ENCODE results near the gene PLIN3.
"Not testable (repeated sequence)": the region's sequence is repeated elsewhere in the genome, so short reads cannot be mapped to it uniquely, and the experiment has no call there.

PLIN3 gene

DNA sequence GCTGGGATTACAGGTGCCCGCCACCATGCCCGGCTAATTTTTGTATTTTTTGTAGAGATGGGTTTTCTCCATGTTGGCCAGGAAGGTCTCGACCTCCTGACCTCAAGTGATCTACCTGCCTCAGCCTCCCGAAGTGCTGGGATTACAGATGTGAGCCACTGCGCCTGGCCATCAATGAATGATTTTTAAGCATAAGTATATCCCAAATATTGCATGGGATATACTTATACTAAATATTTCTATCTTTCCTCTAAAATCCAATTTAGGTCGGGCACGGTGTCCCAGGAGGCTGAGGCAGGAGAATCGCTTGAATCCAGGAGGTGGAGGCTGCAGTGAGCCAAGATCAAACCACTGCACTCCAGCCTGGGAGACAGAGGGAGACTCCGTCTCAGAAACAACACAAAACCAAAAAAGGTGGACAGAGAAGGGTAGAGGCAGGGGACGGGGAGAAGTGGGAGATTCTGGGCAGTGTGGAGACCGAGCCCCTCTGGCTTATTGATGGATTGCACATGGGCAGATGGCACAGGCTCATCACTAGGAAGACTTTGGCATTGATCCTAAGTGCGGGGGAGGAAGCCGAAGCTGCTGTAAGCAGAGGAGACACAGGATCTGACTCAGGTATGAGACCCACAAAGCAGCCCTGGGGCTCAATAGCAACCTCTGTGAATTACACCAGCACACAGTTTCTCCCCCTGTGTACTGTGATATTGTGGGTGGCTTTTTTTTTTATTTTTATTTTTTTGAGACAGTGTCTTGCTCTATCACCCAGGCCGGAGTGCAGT lies 21.8 kb upstream of the PLIN3 start:
- peak; percentile 22 for DNase-seq

GRCh38 chr19:4887803-4888202 lies 20.3 kb upstream of the PLIN3 start:
- not testable (repeated sequence) for DNase-seq

DNA sequence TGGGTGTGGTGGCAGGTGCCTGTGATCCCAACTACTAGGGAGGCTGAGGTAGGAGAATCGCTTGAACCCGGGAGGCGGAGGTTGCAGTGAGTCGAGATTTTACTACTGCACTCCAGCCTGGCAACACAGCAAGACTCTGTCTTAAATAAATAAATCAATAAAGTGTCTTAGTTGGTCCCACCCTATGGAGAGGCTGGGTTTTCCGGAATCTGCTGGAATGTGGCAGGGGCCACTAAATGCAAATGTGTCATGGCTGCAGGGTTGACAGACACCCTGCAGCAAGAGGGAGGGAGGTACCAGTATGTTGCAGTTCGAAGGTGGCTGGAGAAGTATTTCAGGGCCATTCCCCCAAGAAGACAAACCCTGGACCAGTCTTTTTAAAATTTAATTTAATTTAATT lies 17.5 kb upstream of the PLIN3 start:
- not testable (repeated sequence) for DNase-seq

- DNase-seq, result not testable (repeated sequence)
These were observed 15.4 kb upstream of the PLIN3 start for GRCh38 chr19:4882874-4883273.

DNA sequence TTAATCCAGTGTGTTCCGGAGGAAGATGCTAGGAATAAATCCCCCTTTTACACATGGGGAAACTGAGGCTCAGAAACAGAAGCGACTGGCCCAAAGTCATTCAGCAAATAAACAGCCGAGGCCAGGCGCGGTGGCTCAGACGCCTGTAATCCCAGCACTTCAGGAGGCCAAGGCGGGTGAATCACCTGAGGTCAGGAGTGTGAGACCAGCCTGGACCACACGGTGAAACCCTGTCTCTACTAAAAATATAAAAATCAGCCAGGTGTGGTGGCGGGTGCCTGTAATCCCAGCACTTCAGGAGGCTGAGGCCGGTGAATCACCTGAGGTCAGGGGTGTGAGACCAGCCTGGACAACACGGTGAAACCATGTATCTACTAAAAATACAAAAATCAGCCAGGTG lies 11.6 kb upstream of the PLIN3 start:
- no peak for DNase-seq

- DNase-seq, result no peak
These were observed 11.1 kb upstream of the PLIN3 start for GRCh38 chr19:4878491-4878968.

GRCh38 chr19:4877753-4878490 lies 10.5 kb upstream of the PLIN3 start:
- DNase-seq, result peak; percentile 13

DNA sequence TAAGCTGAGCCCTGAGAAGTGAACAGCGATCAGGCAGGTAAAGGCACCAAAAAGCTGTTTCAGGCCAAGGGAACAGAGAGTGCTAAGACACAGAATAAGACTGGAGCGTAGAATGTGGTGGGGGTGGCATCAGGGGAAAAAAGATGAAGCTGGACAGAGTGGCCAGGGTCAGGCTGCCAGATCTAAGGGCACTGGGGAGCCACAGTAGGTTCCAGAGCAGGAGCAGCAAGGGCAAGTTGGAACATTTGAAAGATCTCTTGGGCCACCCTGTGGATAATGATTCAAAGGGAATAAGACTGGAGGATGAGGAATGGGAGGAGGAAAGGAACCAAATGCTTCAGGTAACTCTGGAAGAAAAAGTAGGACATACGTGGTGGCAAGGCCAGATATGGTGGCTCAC lies 6.5 kb upstream of the PLIN3 start:
- no peak for DNase-seq

- DNase-seq, result no peak
These were observed 4.2 kb upstream of the PLIN3 start for GRCh38 chr19:4871711-4872110.

GRCh38 chr19:4870025-4870700 lies 2.7 kb upstream of the PLIN3 start:
- no peak for DNase-seq

GRCh38 chr19:4868286-4868834 lies 893 bp upstream of the PLIN3 start:
- DNase-seq, result no peak

DNA sequence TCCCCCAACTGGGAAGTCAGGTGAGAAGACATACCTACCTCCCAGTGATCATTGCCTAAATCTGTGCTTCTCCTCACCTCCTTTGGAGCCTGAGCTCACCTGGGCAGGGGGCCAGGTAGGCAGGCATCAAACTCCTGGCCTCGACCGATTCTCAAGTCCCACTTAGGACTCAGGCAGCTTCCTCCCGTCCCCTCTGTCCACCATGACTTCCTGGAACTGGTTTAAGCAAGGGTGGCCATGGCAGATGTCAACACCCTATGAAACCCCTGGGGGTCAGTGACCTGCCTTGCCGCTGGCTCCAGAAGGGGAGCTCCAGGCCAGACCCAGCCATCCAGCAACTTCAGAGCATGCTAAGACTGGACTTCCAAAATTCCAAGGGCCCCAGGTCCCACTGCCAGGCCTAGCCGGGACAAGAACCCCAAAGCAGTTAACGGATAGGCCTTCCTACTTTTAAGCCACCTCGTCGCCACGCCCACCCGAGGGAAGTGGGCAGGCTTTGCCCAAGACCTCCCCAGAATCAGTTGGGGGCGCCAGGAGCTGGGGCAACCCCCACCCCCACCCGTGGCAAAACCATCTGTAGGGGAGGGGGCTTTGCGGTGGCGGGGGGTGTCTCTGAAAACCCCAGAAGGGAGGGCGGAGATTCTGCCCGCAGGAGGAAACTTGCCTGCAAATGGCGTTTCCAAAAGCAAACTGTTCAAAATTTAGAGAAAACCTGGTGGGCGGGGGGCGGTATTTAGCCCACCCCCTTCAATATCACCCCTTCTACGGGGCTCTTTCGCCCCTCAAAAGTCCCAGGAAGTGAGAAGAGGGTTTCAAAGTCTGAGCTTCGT lies 657 bp downstream of the PLIN3 start:
- DNase-seq, result no peak

DNA sequence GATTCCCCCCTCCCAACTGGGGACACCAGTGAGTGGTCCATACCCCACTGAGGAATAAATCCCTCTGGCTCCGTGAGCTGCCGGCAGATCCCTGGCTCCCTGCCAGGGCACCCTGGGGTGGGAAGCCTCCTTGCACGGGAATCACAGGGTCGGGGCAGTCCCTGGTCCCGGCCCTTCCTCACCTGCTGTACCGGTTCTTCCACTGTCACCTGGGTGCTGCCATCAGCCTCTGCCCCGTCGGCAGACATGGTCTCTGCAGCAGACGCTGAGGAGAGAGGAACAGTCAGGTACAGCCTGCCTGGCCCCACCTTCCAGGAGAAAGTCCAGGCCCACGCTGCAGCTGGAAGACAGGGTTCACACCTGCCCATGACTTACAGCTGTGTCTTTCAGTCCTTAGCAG lies 6.3 kb downstream of the PLIN3 start:
- DNase-seq, result no peak

GRCh38 chr19:4859697-4860096 lies 7.8 kb downstream of the PLIN3 start:
- DNase-seq, result no peak

DNA sequence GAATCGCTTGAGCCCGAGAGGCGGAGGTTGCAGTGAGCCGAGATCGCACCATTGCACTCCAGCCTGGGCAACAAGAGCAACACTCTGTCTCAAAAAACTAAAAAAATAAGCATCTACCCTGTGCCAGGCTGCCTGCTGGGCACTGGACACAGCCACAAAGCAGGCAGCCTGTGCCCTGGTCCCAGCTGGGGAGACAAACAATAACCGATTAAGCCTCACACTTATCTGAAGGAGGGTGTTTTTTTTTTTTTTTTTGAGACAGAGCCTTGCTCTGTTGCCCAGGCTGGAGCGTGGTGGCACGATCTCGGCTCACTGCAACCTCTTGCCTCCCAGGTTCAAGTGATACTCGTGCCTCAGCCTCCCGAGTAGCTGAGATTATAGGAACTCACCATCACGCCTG lies 11.0 kb downstream of the PLIN3 start:
- not testable (repeated sequence) for DNase-seq

GRCh38 chr19:4853506-4853905 lies 14.0 kb downstream of the PLIN3 start:
- DNase-seq, result not testable (repeated sequence)

- DNase-seq, result no peak
These were observed 15.0 kb downstream of the PLIN3 start for GRCh38 chr19:4852484-4852883.

- peak; percentile 58 for DNase-seq
These were observed 15.7 kb downstream of the PLIN3 start for GRCh38 chr19:4851551-4852290.

DNA sequence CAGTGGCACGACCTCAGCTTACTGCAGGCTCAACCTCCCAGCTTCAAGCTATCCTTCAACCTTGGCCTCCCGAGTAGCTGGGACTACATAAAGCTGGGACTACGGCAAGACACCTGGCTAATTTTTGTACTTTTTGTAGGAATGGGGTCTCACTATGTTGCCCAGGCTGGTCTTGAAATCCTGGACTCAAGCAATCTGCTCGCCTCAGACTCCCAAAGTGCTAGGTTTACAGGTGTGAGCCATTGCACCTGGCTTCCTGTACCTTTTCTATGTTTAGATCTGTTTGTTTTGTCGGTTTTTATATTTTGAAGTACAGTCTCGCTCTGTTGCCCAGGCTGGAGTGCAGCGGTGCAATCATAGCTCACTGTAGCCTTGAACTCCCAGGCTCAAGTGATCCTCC lies 18.4 kb downstream of the PLIN3 start:
- no peak for DNase-seq

- DNase-seq, result no peak
These were observed 20.1 kb downstream of the PLIN3 start for GRCh38 chr19:4847190-4847973.

GRCh38 chr19:4845975-4846374 lies 21.5 kb downstream of the PLIN3 start:
- DNase-seq, result not testable (repeated sequence)
